Measurements from ENCODE around the gene FAH. TPM values are rescaled to one million over a fixed set of nuclear protein-coding genes. Genes with fewer than 3 reads are reported as not detected.

The FAH gene
- total RNA-seq, 1 experiment from 2014 or later: 21.5 TPM

DNA sequence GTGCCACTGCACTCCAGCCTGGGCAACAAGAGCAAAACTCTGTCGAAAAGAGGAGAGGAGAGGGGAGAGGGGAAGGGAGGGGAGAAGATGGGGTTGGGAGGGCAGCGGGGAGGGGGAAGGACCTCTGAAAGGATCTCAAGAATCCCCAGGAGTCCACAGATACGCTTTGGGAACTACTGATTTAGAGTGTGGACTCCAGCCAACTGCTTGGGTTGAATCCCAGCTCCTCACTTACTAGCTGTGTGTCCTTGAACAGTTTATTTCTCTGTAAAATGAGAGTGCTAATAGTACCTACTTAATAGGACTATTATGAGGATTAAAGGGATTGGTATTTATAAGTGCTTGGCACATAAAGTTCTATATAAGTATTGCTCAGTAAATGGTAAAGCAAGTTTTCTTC, 45.0 kb upstream of the FAH start:
- peaks cover 10% of the 10 kb centered on the region; the same call in 1 of the 2 replicates for H3K79me2 ChIP-seq (ENCODE audit: insufficient read depth, low read length)
- no peaks in the 10 kb centered on the region for H3K9me3 ChIP-seq (ENCODE audit: control insufficient read depth, low read depth, low read length)
- no CpG with 5 or more reads among the region's 3 CpGs for WGBS (ENCODE audit: extremely low coverage, insufficient read length, low lambda C conversion rate)
- no peaks in the 10 kb centered on the region for H4K20me1 ChIP-seq (ENCODE audit: control insufficient read depth, insufficient read depth, insufficient read length)
- H2BK20ac ChIP-seq (ENCODE audit: low read depth, low read length, poor library complexity, severe bottlenecking): no peak overlapping the region
- no peak for DNase-seq
- H3K27me3 Mint-ChIP-seq (ENCODE audit: low read depth): no peaks in the 10 kb centered on the region
- no peak overlapping the region for H2BK5ac ChIP-seq (ENCODE audit: insufficient read length, low read length)
- no peak overlapping the region for H3T11ph ChIP-seq (ENCODE audit: low read length)
- no peaks in the 10 kb centered on the region for H3K4me1 ChIP-seq (ENCODE audit: insufficient read depth, low read length)
- H2AFZ ChIP-seq (ENCODE audit: low read length): no peak overlapping the region
- no peak overlapping the region for H2AK5ac ChIP-seq (ENCODE audit: insufficient read length, low read length)
- H3K27ac ChIP-seq (ENCODE audit: insufficient read length, low read depth, low read length): no peak overlapping the region
- no peaks in the 10 kb centered on the region for H3K36me3 Mint-ChIP-seq (ENCODE audit: insufficient read depth in 1 of 3, low read depth in 3 of 3)
- H3K56ac ChIP-seq (ENCODE audit: insufficient read length, low read depth, low read length): no peak overlapping the region
- no peak overlapping the region for H2BK15ac ChIP-seq (ENCODE audit: low read depth, low read length)
- no peaks in the 10 kb centered on the region for H3K23me2 ChIP-seq (ENCODE audit: insufficient read length, low read depth, low read length, poor library complexity, severe bottlenecking)
- no peak overlapping the region for H2BK120ac ChIP-seq (ENCODE audit: low read depth, low read length, poor library complexity, severe bottlenecking)
- no peak overlapping the region for H3K14ac ChIP-seq (ENCODE audit: insufficient read depth, low read length)
- H3K4ac ChIP-seq (ENCODE audit: low read depth, low read length): no peak overlapping the region
- no peak overlapping the region for H3K4me3 Mint-ChIP-seq
- no peak overlapping the region; a peak in 1 of 7 replicates for H3K27ac Mint-ChIP-seq
- peaks cover 5% of the 10 kb centered on the region for H3K79me1 ChIP-seq (ENCODE audit: insufficient read depth, low read depth, low read length, poor library complexity, severe bottlenecking)
- H3K27me3 ChIP-seq (ENCODE audit: insufficient read depth, low read length): no peaks in the 10 kb centered on the region
- no peak overlapping the region for H4K8ac ChIP-seq (replicated peaks; ENCODE audit: insufficient read length, low read depth, low read length)
- no peak overlapping the region for H3K4me2 ChIP-seq (ENCODE audit: insufficient read depth, insufficient read length, low read length)
- TF ChIP-seq CTCF (conservative IDR thresholded peaks at IDR 0.05): no peak
- no peak overlapping the region for H4K5ac ChIP-seq (ENCODE audit: insufficient read length, low read depth, low read length)
- no peak overlapping the region for H3K18ac ChIP-seq (ENCODE audit: insufficient read length, low read depth, low read length)
- H3K9ac ChIP-seq (ENCODE audit: extremely low read depth, insufficient read length, low read length): no peak overlapping the region
- no peak overlapping the region for H4K91ac ChIP-seq (ENCODE audit: insufficient read length, low read depth, low read length)
- H3K9me3 Mint-ChIP-seq: no peaks in the 10 kb centered on the region
- H3K23ac ChIP-seq (ENCODE audit: insufficient read length, low read depth, low read length): no peak overlapping the region
- H3K4me1 Mint-ChIP-seq: peaks cover 6 to 9% of the 10 kb centered on the region in 2 experiments
- H2BK12ac ChIP-seq (ENCODE audit: insufficient read length, low read depth, low read length): no peak overlapping the region

All from H9 (cell line).